Measurements from ENCODE around the gene ZNF862.

GRCh38 chr7:149886018-149886415 lies 47.8 kb downstream of the ZNF862 start:
- TF ChIP-seq CTCF (IDR thresholded peaks at IDR 0.05) (no peak), POLR2A (IDR thresholded peaks at IDR 0.05) (no peak)

Data from Peyer's patch (tissue), 4 donors.